ENCODE measurements around the gene CDH4.

The CDH4 gene

DNA sequence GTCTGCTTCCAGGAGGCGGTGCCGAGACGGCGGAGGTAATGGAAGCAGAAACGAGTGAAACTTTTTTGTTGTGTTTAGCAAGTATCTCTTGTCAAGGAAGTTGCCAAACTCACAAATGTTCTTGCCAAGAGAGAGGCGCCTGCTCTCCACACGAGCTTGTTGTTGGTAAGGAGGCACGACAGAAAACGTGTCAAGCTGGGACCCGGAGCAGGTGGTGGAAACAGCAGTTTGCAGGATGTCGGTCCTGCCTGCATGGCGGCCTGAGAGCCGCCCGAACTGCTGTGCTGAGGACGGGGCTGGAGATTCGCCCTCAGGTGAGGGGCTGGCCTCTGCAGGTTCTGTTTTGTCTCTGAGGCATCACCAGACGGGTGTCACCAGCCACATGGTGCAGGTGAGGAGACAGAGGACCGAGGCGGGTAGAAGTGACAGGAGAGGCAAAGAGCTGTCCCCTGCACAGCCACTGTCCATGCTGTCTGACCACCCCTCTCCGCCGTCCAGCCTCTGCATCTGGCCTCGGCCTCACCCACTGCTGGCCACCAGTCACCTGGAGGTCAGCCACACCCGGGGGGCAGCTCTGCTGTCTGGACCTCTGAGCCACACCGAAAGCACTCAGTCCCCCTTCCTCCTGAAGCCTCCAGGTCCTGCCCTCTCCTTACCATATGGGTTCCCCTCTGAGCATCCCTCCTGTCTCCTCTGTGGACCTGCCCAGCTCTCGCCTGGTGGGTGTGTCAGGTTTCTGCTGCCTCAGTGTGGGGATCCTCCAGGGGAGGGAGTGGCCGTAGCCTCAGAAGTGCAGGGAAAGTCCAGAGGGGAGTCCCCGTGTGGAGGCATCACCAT lies 552.1 kb downstream of the CDH4 start (continued):
- TF ChIP-seq, protein P1, sequence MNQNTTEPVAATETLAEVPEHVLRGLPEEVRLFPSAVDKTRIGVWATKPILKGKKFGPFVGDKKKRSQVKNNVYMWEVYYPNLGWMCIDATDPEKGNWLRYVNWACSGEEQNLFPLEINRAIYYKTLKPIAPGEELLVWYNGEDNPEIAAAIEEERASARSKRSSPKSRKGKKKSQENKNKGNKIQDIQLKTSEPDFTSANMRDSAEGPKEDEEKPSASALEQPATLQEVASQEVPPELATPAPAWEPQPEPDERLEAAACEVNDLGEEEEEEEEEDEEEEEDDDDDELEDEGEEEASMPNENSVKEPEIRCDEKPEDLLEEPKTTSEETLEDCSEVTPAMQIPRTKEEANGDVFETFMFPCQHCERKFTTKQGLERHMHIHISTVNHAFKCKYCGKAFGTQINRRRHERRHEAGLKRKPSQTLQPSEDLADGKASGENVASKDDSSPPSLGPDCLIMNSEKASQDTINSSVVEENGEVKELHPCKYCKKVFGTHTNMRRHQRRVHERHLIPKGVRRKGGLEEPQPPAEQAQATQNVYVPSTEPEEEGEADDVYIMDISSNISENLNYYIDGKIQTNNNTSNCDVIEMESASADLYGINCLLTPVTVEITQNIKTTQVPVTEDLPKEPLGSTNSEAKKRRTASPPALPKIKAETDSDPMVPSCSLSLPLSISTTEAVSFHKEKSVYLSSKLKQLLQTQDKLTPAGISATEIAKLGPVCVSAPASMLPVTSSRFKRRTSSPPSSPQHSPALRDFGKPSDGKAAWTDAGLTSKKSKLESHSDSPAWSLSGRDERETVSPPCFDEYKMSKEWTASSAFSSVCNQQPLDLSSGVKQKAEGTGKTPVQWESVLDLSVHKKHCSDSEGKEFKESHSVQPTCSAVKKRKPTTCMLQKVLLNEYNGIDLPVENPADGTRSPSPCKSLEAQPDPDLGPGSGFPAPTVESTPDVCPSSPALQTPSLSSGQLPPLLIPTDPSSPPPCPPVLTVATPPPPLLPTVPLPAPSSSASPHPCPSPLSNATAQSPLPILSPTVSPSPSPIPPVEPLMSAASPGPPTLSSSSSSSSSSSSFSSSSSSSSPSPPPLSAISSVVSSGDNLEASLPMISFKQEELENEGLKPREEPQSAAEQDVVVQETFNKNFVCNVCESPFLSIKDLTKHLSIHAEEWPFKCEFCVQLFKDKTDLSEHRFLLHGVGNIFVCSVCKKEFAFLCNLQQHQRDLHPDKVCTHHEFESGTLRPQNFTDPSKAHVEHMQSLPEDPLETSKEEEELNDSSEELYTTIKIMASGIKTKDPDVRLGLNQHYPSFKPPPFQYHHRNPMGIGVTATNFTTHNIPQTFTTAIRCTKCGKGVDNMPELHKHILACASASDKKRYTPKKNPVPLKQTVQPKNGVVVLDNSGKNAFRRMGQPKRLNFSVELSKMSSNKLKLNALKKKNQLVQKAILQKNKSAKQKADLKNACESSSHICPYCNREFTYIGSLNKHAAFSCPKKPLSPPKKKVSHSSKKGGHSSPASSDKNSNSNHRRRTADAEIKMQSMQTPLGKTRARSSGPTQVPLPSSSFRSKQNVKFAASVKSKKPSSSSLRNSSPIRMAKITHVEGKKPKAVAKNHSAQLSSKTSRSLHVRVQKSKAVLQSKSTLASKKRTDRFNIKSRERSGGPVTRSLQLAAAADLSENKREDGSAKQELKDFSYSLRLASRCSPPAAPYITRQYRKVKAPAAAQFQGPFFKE (tag by site-specific recombination; IDR thresholded peaks at IDR 0.05; ENCODE audit: borderline replicate concordance) = no peak
- TF ChIP-seq ZNF639 (tag by site-specific recombination; IDR thresholded peaks at IDR 0.05) (no peak), YY1 (tag by site-specific recombination; IDR thresholded peaks at IDR 0.05) (no peak), ZNF48 (tag by site-specific recombination; IDR thresholded peaks at IDR 0.05) (no peak), ZNF677 (tag by site-specific recombination; IDR thresholded peaks at IDR 0.05) (no peak), ZNF324 (tag by site-specific recombination; IDR thresholded peaks at IDR 0.05) (no peak)
- TF ChIP-seq, protein P2, sequence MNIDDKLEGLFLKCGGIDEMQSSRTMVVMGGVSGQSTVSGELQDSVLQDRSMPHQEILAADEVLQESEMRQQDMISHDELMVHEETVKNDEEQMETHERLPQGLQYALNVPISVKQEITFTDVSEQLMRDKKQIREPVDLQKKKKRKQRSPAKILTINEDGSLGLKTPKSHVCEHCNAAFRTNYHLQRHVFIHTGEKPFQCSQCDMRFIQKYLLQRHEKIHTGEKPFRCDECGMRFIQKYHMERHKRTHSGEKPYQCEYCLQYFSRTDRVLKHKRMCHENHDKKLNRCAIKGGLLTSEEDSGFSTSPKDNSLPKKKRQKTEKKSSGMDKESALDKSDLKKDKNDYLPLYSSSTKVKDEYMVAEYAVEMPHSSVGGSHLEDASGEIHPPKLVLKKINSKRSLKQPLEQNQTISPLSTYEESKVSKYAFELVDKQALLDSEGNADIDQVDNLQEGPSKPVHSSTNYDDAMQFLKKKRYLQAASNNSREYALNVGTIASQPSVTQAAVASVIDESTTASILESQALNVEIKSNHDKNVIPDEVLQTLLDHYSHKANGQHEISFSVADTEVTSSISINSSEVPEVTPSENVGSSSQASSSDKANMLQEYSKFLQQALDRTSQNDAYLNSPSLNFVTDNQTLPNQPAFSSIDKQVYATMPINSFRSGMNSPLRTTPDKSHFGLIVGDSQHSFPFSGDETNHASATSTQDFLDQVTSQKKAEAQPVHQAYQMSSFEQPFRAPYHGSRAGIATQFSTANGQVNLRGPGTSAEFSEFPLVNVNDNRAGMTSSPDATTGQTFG (tag by site-specific recombination; IDR thresholded peaks at IDR 0.05; ENCODE audit: borderline replicate concordance) = no peak

DNA sequence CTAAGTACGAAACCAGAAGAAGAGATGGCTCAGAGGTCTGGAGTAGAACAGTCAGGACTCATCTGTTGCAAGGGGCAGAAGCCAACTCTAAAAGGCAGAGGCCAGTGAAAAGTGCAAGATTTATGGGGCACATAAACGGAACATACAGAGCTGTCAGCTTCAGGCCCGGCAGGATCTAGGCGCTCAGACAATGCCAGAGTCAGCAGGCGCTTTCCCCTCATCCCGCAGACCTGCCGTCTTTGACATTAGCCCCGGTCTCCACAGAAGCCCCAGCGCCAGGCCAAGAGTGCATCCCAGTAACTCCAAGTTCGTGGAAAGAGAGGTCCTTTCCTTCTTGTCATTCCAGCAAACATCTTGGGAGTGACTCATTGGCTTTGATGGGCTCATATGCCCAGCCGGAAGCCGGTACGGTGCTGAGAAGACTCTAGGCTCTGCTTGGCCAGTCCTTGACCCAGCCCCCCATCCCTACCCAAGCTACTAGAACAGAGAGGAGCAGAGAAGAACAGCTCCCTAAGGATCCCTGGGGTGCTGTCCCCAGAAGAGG lies 552.8 kb downstream of the CDH4 start:
- no peaks in the 10 kb centered on the region for H3K36me3 ChIP-seq (ENCODE audit: control insufficient read depth in 2 of 2, insufficient read depth in 1 of 2, low read length in 2 of 2)
- POLR2A ChIA-PET = no interaction called here
- H3K4me3 ChIP-seq (ENCODE audit: low read depth, low read length) = no peak overlapping the region
- TF ChIP-seq ZNF555 (tag by site-specific recombination; conservative IDR thresholded peaks at IDR 0.05) (no peak), ZBTB17 (tag by site-specific recombination; IDR thresholded peaks at IDR 0.05) (no peak), ZNF24 (tag by site-specific recombination; IDR thresholded peaks at IDR 0.05) (no peak), ZBTB10 (tag by site-specific recombination; IDR thresholded peaks at IDR 0.05) (no peak), ZNF704 (tag by site-specific recombination; IDR thresholded peaks at IDR 0.05) (no peak), ZNF585B (tag by site-specific recombination; IDR thresholded peaks at IDR 0.05) (no peak), ZNF10 (tag by site-specific recombination; IDR thresholded peaks at IDR 0.05) (no peak)
- H3K27ac ChIP-seq (ENCODE audit: extremely low read depth, low read depth, low read length) = no peak overlapping the region
- H3K4me1 ChIP-seq (ENCODE audit: control insufficient read depth, insufficient read depth, low read length) = no peaks in the 10 kb centered on the region
- CTCF ChIA-PET = no interaction called here
- no peaks in the 10 kb centered on the region for H3K9me3 ChIP-seq (ENCODE audit: control insufficient read depth, insufficient read depth, low read depth, low read length)
